Mucosa of descending colon (tissue), 3 donors: ENCODE data around the gene NOSIP. TPM values are rescaled to one million over a fixed set of nuclear protein-coding genes. Genes with fewer than 3 reads are reported as not detected.

Experiments
- ATAC-seq: fragments of 200-7000 bp; cut with Tn5 transposase; one replicate; pipeline ENCODE4 v1.9.1; 2020; ENCODE audit warnings: mild to moderate bottlenecking, moderate library complexity
- DNase-seq, 3 donors: peaks; one replicate each; pipeline ENCODE4 v3.0.0-alpha.2; 2020
- H3K36me3 ChIP-seq: fragments of 200-600 bp; one replicate; pipeline ENCODE4 v1.8.0; 2021; ENCODE audit warnings: low read depth, mild to moderate bottlenecking
- H3K4me1 ChIP-seq: fragments of 200-600 bp; one replicate; pipeline ENCODE4 v1.8.0; 2021; ENCODE audit warnings: low read depth, mild to moderate bottlenecking
- H3K4me3 ChIP-seq: fragments of 200-600 bp; one replicate; pipeline ENCODE4 v1.8.0; 2021; ENCODE audit warnings: mild to moderate bottlenecking
- H3K9me3 ChIP-seq: fragments of 200-600 bp; one replicate; pipeline ENCODE4 v1.8.0; 2021; ENCODE audit warnings: mild to moderate bottlenecking
- intact Hi-C, 2 donors: fragments of 100-400 bp; cut with DNase I in 1 of 2; cut with micrococcal nuclease in 1 of 2; formaldehyde crosslinking; loops; one replicate each; pipeline versions ENCODE4 v1.11.0 to v1.11.1; 2022; cut with DNase I, micrococcal nuclease
- total RNA-seq, 3 donors: library from RNA; stranded (reverse); fragmentation: NEBNext Ultra II Directional in 2 of 3; extraction: Animal tissue kit (Norgen Biotek cat#: 25700) in 2 of 3; gene quantifications; one replicate each; pipeline versions ENCODE4 v1.2.1 to v1.2.4, GENCODE V29; 2021 to 2023
- TF ChIP-seq, protein P1 (sequence below): fragments of 200-600 bp; IDR thresholded peaks from one replicate; pipeline ENCODE4 v1.8.0; 2022; ENCODE audit warnings: antibody characterized with exemption, mild to moderate bottlenecking
- donor health status: DM: no; HTN: no; CAD: no; lungs with moderate emphysema.
- donor health status: DM: no; HTN: no; CAD: no.
- donor health status: DM: no; HTN: yes; CAD: no.

NOSIP gene
- total RNA-seq, 3 donors from 2014 or later = 59.2 to 72.5 (median 66.3) TPM

GRCh38 chr19:49534632-49535385, 45.5 kb downstream of the NOSIP start:
- intact Hi-C loops = no loop called here
- H3K36me3 ChIP-seq = peaks cover 6% of the 10 kb centered on the region
- no peak for DNase-seq
- no peak for ATAC-seq
- no peaks in the 10 kb centered on the region for H3K4me1 ChIP-seq
- no peak overlapping the region for H3K4me3 ChIP-seq
- no peaks in the 10 kb centered on the region for H3K9me3 ChIP-seq
- TF ChIP-seq, protein P1, sequence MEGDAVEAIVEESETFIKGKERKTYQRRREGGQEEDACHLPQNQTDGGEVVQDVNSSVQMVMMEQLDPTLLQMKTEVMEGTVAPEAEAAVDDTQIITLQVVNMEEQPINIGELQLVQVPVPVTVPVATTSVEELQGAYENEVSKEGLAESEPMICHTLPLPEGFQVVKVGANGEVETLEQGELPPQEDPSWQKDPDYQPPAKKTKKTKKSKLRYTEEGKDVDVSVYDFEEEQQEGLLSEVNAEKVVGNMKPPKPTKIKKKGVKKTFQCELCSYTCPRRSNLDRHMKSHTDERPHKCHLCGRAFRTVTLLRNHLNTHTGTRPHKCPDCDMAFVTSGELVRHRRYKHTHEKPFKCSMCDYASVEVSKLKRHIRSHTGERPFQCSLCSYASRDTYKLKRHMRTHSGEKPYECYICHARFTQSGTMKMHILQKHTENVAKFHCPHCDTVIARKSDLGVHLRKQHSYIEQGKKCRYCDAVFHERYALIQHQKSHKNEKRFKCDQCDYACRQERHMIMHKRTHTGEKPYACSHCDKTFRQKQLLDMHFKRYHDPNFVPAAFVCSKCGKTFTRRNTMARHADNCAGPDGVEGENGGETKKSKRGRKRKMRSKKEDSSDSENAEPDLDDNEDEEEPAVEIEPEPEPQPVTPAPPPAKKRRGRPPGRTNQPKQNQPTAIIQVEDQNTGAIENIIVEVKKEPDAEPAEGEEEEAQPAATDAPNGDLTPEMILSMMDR = no peak

DNA sequence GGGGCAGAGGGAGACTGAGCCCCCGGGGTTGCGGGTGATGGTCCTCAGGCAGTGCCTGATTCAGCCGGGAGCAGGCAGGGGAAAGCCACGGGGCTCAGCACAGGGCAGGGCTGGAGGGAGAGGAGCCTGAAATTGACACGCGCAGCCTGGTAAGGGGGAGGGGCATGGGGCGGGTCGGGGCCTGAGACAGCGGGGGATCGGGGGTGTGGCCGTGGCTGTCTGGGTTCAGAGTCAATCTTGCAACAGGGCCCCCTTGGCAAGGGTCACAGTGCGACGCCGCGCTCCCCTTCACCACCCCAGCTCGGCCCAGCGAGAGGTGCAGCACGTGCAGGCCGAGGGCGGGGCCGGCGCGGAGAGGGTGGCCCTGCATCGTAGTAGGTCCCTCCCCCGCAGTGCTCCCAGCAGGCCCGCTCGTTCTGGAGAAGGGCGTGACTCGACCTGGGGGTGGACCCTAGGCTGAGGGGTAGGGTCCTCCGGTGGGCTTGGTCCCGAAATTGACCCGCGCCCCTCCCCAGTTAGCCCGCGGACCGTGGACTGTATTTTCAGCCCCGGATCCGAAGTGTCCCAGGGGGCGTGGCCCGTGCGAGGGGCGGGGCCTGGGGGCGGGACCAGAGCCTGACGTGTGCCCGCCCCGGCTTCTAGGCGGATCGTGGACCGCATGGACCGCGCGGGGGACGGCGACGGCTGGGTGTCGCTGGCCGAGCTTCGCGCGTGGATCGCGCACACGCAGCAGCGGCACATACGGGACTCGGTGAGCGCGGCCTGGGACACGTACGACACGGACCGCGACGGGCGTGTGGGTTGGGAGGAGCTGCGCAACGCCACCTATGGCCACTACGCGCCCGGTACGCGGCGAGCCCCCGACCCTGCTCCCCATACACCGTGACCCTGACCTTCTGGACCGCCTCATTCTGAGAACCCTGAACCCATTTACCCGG, 46.5 kb downstream of the NOSIP start:
- ATAC-seq (peak; percentile 84), DNase-seq (peak; percentile 69 to 79 (median 78))
- Histone ChIP-seq H3K4me3 (no peak overlapping the region), H3K4me1 (no peaks in the 10 kb centered on the region), H3K9me3 (no peaks in the 10 kb centered on the region), H3K36me3 (peaks cover 1% of the 10 kb centered on the region)
- intact Hi-C loops = no loop called here
- TF ChIP-seq, protein P1 = no peak

- Histone ChIP-seq H3K9me3 (no peaks in the 10 kb centered on the region), H3K36me3 (no peaks in the 10 kb centered on the region), H3K4me1 (peaks cover 7% of the 10 kb centered on the region), H3K4me3 (no peak overlapping the region)
- DNase-seq = no peak
- TF ChIP-seq, protein P1 = no peak
- no peak for ATAC-seq
- intact Hi-C loops = no loop called here
Observed at GRCh38 chr19:49530708-49531107, 49.6 kb downstream of the NOSIP start.

DNA sequence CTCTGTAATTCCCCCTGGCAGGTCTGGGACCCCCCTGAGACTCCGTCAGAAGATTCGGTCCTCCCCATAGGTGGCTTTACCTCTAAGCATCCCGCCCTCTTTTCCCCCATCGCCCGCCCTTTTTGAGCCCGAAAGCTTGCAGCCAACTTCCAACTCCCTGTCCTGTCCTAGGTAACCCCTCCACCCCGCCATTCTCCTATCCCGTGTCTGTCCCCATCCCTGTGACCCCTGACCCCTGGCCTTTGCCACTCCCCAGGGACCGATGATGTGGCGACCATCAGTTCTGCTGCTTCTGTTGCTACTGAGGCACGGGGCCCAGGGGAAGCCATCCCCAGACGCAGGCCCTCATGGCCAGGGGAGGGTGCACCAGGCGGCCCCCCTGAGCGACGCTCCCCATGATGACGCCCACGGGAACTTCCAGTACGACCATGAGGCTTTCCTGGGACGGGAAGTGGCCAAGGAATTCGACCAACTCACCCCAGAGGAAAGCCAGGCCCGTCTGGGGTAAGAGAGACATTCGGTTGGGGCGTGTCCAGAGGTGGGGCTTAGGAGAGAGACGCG, 52.1 kb downstream of the NOSIP start:
- H3K4me1 ChIP-seq = peaks cover 7% of the 10 kb centered on the region
- DNase-seq (no peak), ATAC-seq (no peak)
- H3K9me3 ChIP-seq = no peaks in the 10 kb centered on the region
- TF ChIP-seq, protein P1 = no peak
- intact Hi-C loops = no loop called here
- no peak overlapping the region for H3K4me3 ChIP-seq
- H3K36me3 ChIP-seq = no peaks in the 10 kb centered on the region

GRCh38 chr19:49524812-49525455, 55.4 kb downstream of the NOSIP start:
- no peaks in the 10 kb centered on the region for H3K36me3 ChIP-seq
- no peak for ATAC-seq
- TF ChIP-seq, protein P1 = no peak

More at GRCh38 chr19:49524812-49525455, 55.4 kb downstream of the NOSIP start:
- intact Hi-C loops = no loop called here
- no peaks in the 10 kb centered on the region for H3K9me3 ChIP-seq
- DNase-seq = no peak
- no peak overlapping the region for H3K4me3 ChIP-seq
- H3K4me1 ChIP-seq = peaks cover 7% of the 10 kb centered on the region
